ENCODE measurements around the gene SIAE. TPM values are rescaled to one million over a fixed set of nuclear protein-coding genes. Genes with fewer than 3 reads are reported as not detected.

SIAE gene
- total and polyA plus RNA-seq, 4 donors = 18.7 to 37.1 (median 26.7) TPM

GRCh38 chr11:124669193-124669592 is 4.3 kb downstream of the SIAE start:
- no peak for ATAC-seq (ENCODE audit: insufficient read depth, low FRiP score)
- peak in 2 of 3 donors; percentile 45 to 68 for DNase-seq
- TF ChIP-seq CTCF (IDR thresholded peaks at IDR 0.05; ENCODE audit: control extremely low read depth, extremely low read depth) = peak; percentile 77

GRCh38 chr11:124667601-124668000 is 5.9 kb downstream of the SIAE start:
- DNase-seq (no peak), ATAC-seq (ENCODE audit: insufficient read depth, low FRiP score) (no peak)
- whole genome bisulfite sequencing, 2 donors = 96 to 98% methylated on average over 3 of the region's 3 CpGs
- Histone ChIP-seq H3K4me3 (no peak overlapping the region), H3K9ac (ENCODE audit: insufficient read depth in 1 of 2, low read length in 2 of 2) (no peak overlapping the region), H3K27me3 (ENCODE audit: control insufficient read depth in 3 of 3, insufficient read depth in 3 of 3, low read length in 2 of 3) (no peaks in the 10 kb centered on the region), H3K27ac (ENCODE audit: low read depth in 1 of 2, low read length in 1 of 2) (no peak overlapping the region), H3K9me3 (ENCODE audit: control insufficient read depth in 4 of 4, insufficient read depth in 3 of 4, low read length in 3 of 4) (no peaks in the 10 kb centered on the region), H3K4me1 (ENCODE audit: control insufficient read depth in 5 of 5, insufficient read depth in 5 of 5, low read length in 5 of 5) (no peaks in the 10 kb centered on the region), H3K36me3 (ENCODE audit: control insufficient read depth in 4 of 4, insufficient read depth in 4 of 4, low read length in 4 of 4) (peaks cover 0 to 4% (median under 1%) of the 10 kb centered on the region in 4 donors)
- no peak for TF ChIP-seq CTCF (IDR thresholded peaks at IDR 0.05; ENCODE audit: control extremely low read depth, extremely low read depth)

More at GRCh38 chr11:124669193-124669592, 4.3 kb downstream of the SIAE start:
- no peak overlapping the region for H3K9ac ChIP-seq (ENCODE audit: insufficient read depth in 1 of 2, low read length in 2 of 2)
- H3K4me3 ChIP-seq = no peak overlapping the region
- no peaks in the 10 kb centered on the region for H3K27me3 ChIP-seq (ENCODE audit: control insufficient read depth in 3 of 3, insufficient read depth in 3 of 3, low read length in 2 of 3)
- peaks cover 0 to 4% (median under 1%) of the 10 kb centered on the region in 4 donors for H3K36me3 ChIP-seq (ENCODE audit: control insufficient read depth in 4 of 4, insufficient read depth in 4 of 4, low read length in 4 of 4)
- peaks cover 0 to 10% (median 0%) of the 10 kb centered on the region in 5 donors for H3K4me1 ChIP-seq (ENCODE audit: control insufficient read depth in 5 of 5, insufficient read depth in 5 of 5, low read length in 5 of 5)
- no peaks in the 10 kb centered on the region for H3K9me3 ChIP-seq (ENCODE audit: control insufficient read depth in 4 of 4, insufficient read depth in 3 of 4, low read length in 3 of 4)
- 25 to 26% methylated on average over 8 of the region's 8 CpGs for WGBS, 2 donors
- no peak overlapping the region for H3K27ac ChIP-seq (ENCODE audit: low read depth in 1 of 2, low read length in 1 of 2)

GRCh38 chr11:124663861-124664260 is 9.7 kb downstream of the SIAE start:
- H3K4me3 ChIP-seq = no peak overlapping the region
- H3K4me1 ChIP-seq (ENCODE audit: control insufficient read depth in 5 of 5, insufficient read depth in 5 of 5, low read length in 5 of 5) = no peaks in the 10 kb centered on the region
- H3K27ac ChIP-seq (ENCODE audit: low read depth in 1 of 2, low read length in 1 of 2) = no peak overlapping the region
- no peak for TF ChIP-seq CTCF (IDR thresholded peaks at IDR 0.05; ENCODE audit: control extremely low read depth, extremely low read depth)
- no peak overlapping the region for H3K9ac ChIP-seq (ENCODE audit: insufficient read depth in 1 of 2, low read length in 2 of 2)
- no peaks in the 10 kb centered on the region for H3K27me3 ChIP-seq (ENCODE audit: control insufficient read depth in 3 of 3, insufficient read depth in 3 of 3, low read length in 2 of 3)
- ATAC-seq (ENCODE audit: insufficient read depth, low FRiP score) (no peak), DNase-seq (no peak)
- WGBS, 2 donors = 93 to 98% methylated on average over 2 of the region's 2 CpGs
- H3K9me3 ChIP-seq (ENCODE audit: control insufficient read depth in 4 of 4, insufficient read depth in 3 of 4, low read length in 3 of 4) = no peaks in the 10 kb centered on the region
- H3K36me3 ChIP-seq (ENCODE audit: control insufficient read depth in 4 of 4, insufficient read depth in 4 of 4, low read length in 4 of 4) = peaks cover 0 to 4% (median under 1%) of the 10 kb centered on the region in 4 donors

- H3K36me3 ChIP-seq (ENCODE audit: control insufficient read depth in 4 of 4, insufficient read depth in 4 of 4, low read length in 4 of 4) = peaks cover 0 to 3% (median under 1%) of the 10 kb centered on the region in 4 donors
- H3K9me3 ChIP-seq (ENCODE audit: control insufficient read depth in 4 of 4, insufficient read depth in 3 of 4, low read length in 3 of 4) = no peaks in the 10 kb centered on the region
- H3K4me3 ChIP-seq = no peak overlapping the region
- ATAC-seq (ENCODE audit: insufficient read depth, low FRiP score) (no peak), DNase-seq (no peak)
- H3K4me1 ChIP-seq (ENCODE audit: control insufficient read depth in 5 of 5, insufficient read depth in 5 of 5, low read length in 5 of 5) = peaks cover 0 to 3% (median 0%) of the 10 kb centered on the region in 5 donors
- no peaks in the 10 kb centered on the region for H3K27me3 ChIP-seq (ENCODE audit: control insufficient read depth in 3 of 3, insufficient read depth in 3 of 3, low read length in 2 of 3)
- H3K27ac ChIP-seq (ENCODE audit: low read depth in 1 of 2, low read length in 1 of 2) = no peak overlapping the region
- 89 to 92% methylated on average over 4 of the region's 4 CpGs for WGBS, 2 donors
- H3K9ac ChIP-seq (ENCODE audit: insufficient read depth in 1 of 2, low read length in 2 of 2) = no peak overlapping the region
- TF ChIP-seq CTCF (IDR thresholded peaks at IDR 0.05; ENCODE audit: control extremely low read depth, extremely low read depth) = no peak
Measured at GRCh38 chr11:124662106-124662505, 11.4 kb downstream of the SIAE start.

Measured in lung (tissue), 12 donors.